GM08714 (cell line): Measurements from ENCODE around the gene USP20.

Experiments
- H3K4me3 ChIP-seq: fragments of 200-500 bp; sonication (Bioruptor generic); 2 replicates; pipeline ENCODE4 v1.5.1; 2014; ENCODE audit warnings: mild to moderate bottlenecking, low read length, inconsistent platforms
- ZNF274 ChIP-seq: IDR thresholded peaks from 2 replicates; pipeline ENCODE4 v1.6.1; 2012; ENCODE audit warnings: mild to moderate bottlenecking, low read depth, low read length

USP20 gene

GRCh38 chr9:129835860-129836223, 584 bp downstream of the USP20 start:
- no peak for TF ChIP-seq ZNF274
- peak overlapping the region; percentile 88 for H3K4me3 ChIP-seq

- no peak for TF ChIP-seq ZNF274
- peak overlapping the region; percentile 88 for H3K4me3 ChIP-seq
Measured at GRCh38 chr9:129836311-129837007, 1.2 kb downstream of the USP20 start.

- no peak overlapping the region for H3K4me3 ChIP-seq
- no peak for TF ChIP-seq ZNF274
Measured at GRCh38 chr9:129838707-129839259, 3.5 kb downstream of the USP20 start.

GRCh38 chr9:129839324-129840023, 4.2 kb downstream of the USP20 start:
- H3K4me3 ChIP-seq: no peak overlapping the region
- TF ChIP-seq ZNF274: no peak

GRCh38 chr9:129840034-129840433, 4.8 kb downstream of the USP20 start:
- no peak overlapping the region for H3K4me3 ChIP-seq
- TF ChIP-seq ZNF274: no peak

- no peak for TF ChIP-seq ZNF274
Measured at GRCh38 chr9:129841071-129841470, 5.8 kb downstream of the USP20 start.

GRCh38 chr9:129845373-129845772, 10.1 kb downstream of the USP20 start:
- no peak for TF ChIP-seq ZNF274
- no peak overlapping the region for H3K4me3 ChIP-seq

More at GRCh38 chr9:129841071-129841470, 5.8 kb downstream of the USP20 start:
- no peak overlapping the region for H3K4me3 ChIP-seq

GRCh38 chr9:129848712-129849441, 13.6 kb downstream of the USP20 start:
- no peak for TF ChIP-seq ZNF274
- H3K4me3 ChIP-seq: no peak overlapping the region

GRCh38 chr9:129849901-129850300, 14.6 kb downstream of the USP20 start:
- no peak for TF ChIP-seq ZNF274
- H3K4me3 ChIP-seq: no peak overlapping the region

- TF ChIP-seq ZNF274: no peak
- no peak overlapping the region for H3K4me3 ChIP-seq
Measured at GRCh38 chr9:129850821-129851550, 15.7 kb downstream of the USP20 start.

GRCh38 chr9:129851821-129852220, 16.6 kb downstream of the USP20 start:
- TF ChIP-seq ZNF274: no peak
- no peak overlapping the region for H3K4me3 ChIP-seq

GRCh38 chr9:129852579-129852978, 17.3 kb downstream of the USP20 start:
- TF ChIP-seq ZNF274: no peak
- no peak overlapping the region for H3K4me3 ChIP-seq

GRCh38 chr9:129853614-129854013, 18.4 kb downstream of the USP20 start:
- H3K4me3 ChIP-seq: no peak overlapping the region
- TF ChIP-seq ZNF274: no peak

- no peak overlapping the region for H3K4me3 ChIP-seq
- TF ChIP-seq ZNF274: no peak
Measured at GRCh38 chr9:129854588-129855110, 19.4 kb downstream of the USP20 start.
